HUES6 (cell line): Measurements from ENCODE around the gene THOC5.

Experiments
- H3K27ac ChIP-seq: 2 replicates; pipeline ENCODE4 v1.7.0; 2013; ENCODE audit warnings: low read depth, mild to moderate bottlenecking, low read length, inconsistent platforms
- H3K27me3 ChIP-seq: 2 replicates; pipeline ENCODE4 v1.6.1; 2013; ENCODE audit warnings: low read length; ENCODE audit not compliant: control insufficient read depth, insufficient read depth
- H3K36me3 ChIP-seq: 2 replicates; pipeline ENCODE4 v1.6.1; 2013; ENCODE audit warnings: low read length; ENCODE audit not compliant: control insufficient read depth, insufficient read depth
- H3K4me1 ChIP-seq: 2 replicates; pipeline ENCODE4 v1.6.1; 2013; ENCODE audit warnings: low read length; ENCODE audit not compliant: control insufficient read depth, insufficient read depth
- H3K4me3 ChIP-seq: 2 replicates; pipeline ENCODE4 v1.5.1; 2013; ENCODE audit warnings: low read depth, low read length
- H3K9ac ChIP-seq: one replicate; pipeline ENCODE4 v1.6.1; 2013; ENCODE audit warnings: mild to moderate bottlenecking, low read length
- H3K9me3 ChIP-seq: 2 replicates; pipeline ENCODE4 v1.6.1; 2013; ENCODE audit warnings: low read depth, low read length; ENCODE audit not compliant: control insufficient read depth, insufficient read depth

THOC5 gene

GRCh38 chr22:29470159-29470855 is 83.2 kb downstream of the THOC5 start:
- peak overlapping the region; percentile 80 for H3K4me3 ChIP-seq
- peaks cover 8% of the 10 kb centered on the region; the same call in 1 of the 2 replicates for H3K4me1 ChIP-seq
- no peak overlapping the region for H3K27ac ChIP-seq
- no peaks in the 10 kb centered on the region for H3K9me3 ChIP-seq
- H3K36me3 ChIP-seq: no peaks in the 10 kb centered on the region
- peaks cover 14% of the 10 kb centered on the region for H3K27me3 ChIP-seq
- H3K9ac ChIP-seq: no peak overlapping the region

GRCh38 chr22:29469755-29470154 is 83.8 kb downstream of the THOC5 start:
- peak overlapping the region; percentile 80 for H3K4me3 ChIP-seq
- no peaks in the 10 kb centered on the region for H3K9me3 ChIP-seq
- no peak overlapping the region for H3K9ac ChIP-seq
- peaks cover 8% of the 10 kb centered on the region; the same call in 1 of the 2 replicates for H3K4me1 ChIP-seq
- H3K27ac ChIP-seq: no peak overlapping the region
- H3K27me3 ChIP-seq: peaks cover 14% of the 10 kb centered on the region
- no peaks in the 10 kb centered on the region for H3K36me3 ChIP-seq

- no peak overlapping the region for H3K4me3 ChIP-seq
- no peak overlapping the region for H3K9ac ChIP-seq
- no peaks in the 10 kb centered on the region for H3K9me3 ChIP-seq
- H3K27ac ChIP-seq: no peak overlapping the region
- H3K36me3 ChIP-seq: no peaks in the 10 kb centered on the region
- H3K4me1 ChIP-seq: peaks cover 13% of the 10 kb centered on the region
- H3K27me3 ChIP-seq: peaks cover 8% of the 10 kb centered on the region
Measured at GRCh38 chr22:29464581-29464980, 89.0 kb downstream of the THOC5 start.

GRCh38 chr22:29463629-29464028 is 89.9 kb downstream of the THOC5 start:
- Histone ChIP-seq H3K9ac (no peak overlapping the region), H3K9me3 (no peaks in the 10 kb centered on the region), H3K36me3 (no peaks in the 10 kb centered on the region), H3K27me3 (no peaks in the 10 kb centered on the region), H3K4me3 (no peak overlapping the region), H3K27ac (no peak overlapping the region), H3K4me1 (peaks cover 10% of the 10 kb centered on the region)

- H3K4me1 ChIP-seq: peaks cover 10% of the 10 kb centered on the region
- no peak overlapping the region for H3K4me3 ChIP-seq
- no peaks in the 10 kb centered on the region for H3K27me3 ChIP-seq
- no peak overlapping the region for H3K27ac ChIP-seq
- no peaks in the 10 kb centered on the region for H3K9me3 ChIP-seq
- H3K9ac ChIP-seq: no peak overlapping the region
- no peaks in the 10 kb centered on the region for H3K36me3 ChIP-seq
Measured at GRCh38 chr22:29461263-29461662, 92.3 kb downstream of the THOC5 start.

- no peaks in the 10 kb centered on the region for H3K9me3 ChIP-seq
Measured at GRCh38 chr22:29459773-29460172, 93.8 kb downstream of the THOC5 start.

GRCh38 chr22:29458551-29458950 is 95.0 kb downstream of the THOC5 start:
- no peaks in the 10 kb centered on the region for H3K27me3 ChIP-seq
- H3K27ac ChIP-seq: no peak overlapping the region
- no peak overlapping the region for H3K9ac ChIP-seq
- H3K9me3 ChIP-seq: no peaks in the 10 kb centered on the region
- no peak overlapping the region for H3K4me3 ChIP-seq
- H3K4me1 ChIP-seq: peaks cover under 1% of the 10 kb centered on the region; the same call in 1 of the 2 replicates
- no peaks in the 10 kb centered on the region for H3K36me3 ChIP-seq

More at GRCh38 chr22:29459773-29460172, 93.8 kb downstream of the THOC5 start:
- H3K36me3 ChIP-seq: no peaks in the 10 kb centered on the region
- no peak overlapping the region for H3K4me3 ChIP-seq
- H3K27me3 ChIP-seq: no peaks in the 10 kb centered on the region
- H3K4me1 ChIP-seq: peaks cover 10% of the 10 kb centered on the region
- no peak overlapping the region for H3K27ac ChIP-seq
- H3K9ac ChIP-seq: no peak overlapping the region

GRCh38 chr22:29457730-29458129 is 95.8 kb downstream of the THOC5 start:
- Histone ChIP-seq H3K9ac (no peak overlapping the region), H3K9me3 (no peaks in the 10 kb centered on the region), H3K4me3 (no peak overlapping the region), H3K27ac (no peak overlapping the region), H3K27me3 (no peaks in the 10 kb centered on the region), H3K36me3 (no peaks in the 10 kb centered on the region), H3K4me1 (no peaks in the 10 kb centered on the region; the same call in 1 of the 2 replicates)

- no peaks in the 10 kb centered on the region for H3K9me3 ChIP-seq
- H3K9ac ChIP-seq: no peak overlapping the region
- no peaks in the 10 kb centered on the region for H3K27me3 ChIP-seq
- H3K27ac ChIP-seq: no peak overlapping the region
- H3K4me1 ChIP-seq: no peaks in the 10 kb centered on the region; the same call in 1 of the 2 replicates
- no peak overlapping the region for H3K4me3 ChIP-seq
- H3K36me3 ChIP-seq: no peaks in the 10 kb centered on the region
Measured at GRCh38 chr22:29456211-29456671, 97.3 kb downstream of the THOC5 start.
